Measurements from ENCODE around the gene SERPING1.

GRCh38 chr11:57632116-57632515 lies 34.6 kb downstream of the SERPING1 start:
- no peak for TF ChIP-seq CTCF (IDR thresholded peaks at IDR 0.05)
- no peak for TF ChIP-seq POLR2A (IDR thresholded peaks at IDR 0.05)
